CD4-positive, alpha-beta T cell treated with Interleukin-15 for 1 hour (primary cell): ENCODE measurements around the gene PTPRD.

ENCODE experiments used
- DNase-seq: peaks from one replicate; pipeline ENCODE4 v3.0.0-alpha.2; 2020

PTPRD gene

DNA sequence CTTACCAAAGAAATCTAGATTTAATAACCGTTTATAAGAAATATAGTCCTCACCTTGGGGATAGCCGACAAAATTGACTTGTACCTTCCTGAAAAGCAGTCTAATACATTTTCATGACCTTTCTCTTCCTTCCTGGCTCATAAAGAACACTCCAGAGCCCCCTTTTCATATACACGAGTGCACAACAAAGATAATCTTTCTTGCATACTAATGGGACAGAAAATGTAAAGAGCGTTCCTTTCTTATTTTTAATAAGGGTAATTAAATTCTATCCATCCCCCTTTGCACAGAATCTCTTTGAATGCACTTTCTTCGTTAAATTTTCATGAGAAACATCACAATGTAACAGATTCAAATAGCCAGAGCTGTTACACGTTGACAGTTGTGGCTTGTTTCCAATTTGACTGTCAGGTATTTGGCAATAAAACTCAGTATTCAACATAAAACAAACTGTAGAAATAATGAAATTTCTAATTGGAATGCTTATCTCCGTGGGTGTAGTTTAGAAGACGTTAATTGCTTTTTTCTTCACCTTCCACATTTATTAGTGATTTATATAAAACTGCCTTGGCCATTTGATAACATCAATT lies 2080.9 kb downstream of the PTPRD start:
- DNase-seq = no peak

DNA sequence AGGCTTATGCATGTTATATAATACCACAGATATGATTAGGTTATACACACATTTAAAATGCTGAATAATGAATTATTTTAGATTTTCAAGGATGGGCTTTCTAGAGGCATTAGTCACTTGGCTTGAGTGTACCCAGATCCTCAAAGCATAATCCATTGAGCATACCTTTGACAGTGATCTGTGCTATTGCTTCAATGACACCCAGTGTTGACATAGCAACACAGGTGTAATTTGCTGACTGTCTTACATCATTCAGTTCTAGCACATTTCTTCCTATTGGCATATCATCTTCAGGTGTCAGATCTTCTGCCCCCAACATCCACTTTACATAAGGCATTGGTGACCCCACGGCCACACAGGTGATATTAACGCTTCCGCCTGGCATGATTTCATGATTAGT lies 2091.7 kb downstream of the PTPRD start:
- no peak for DNase-seq

DNA sequence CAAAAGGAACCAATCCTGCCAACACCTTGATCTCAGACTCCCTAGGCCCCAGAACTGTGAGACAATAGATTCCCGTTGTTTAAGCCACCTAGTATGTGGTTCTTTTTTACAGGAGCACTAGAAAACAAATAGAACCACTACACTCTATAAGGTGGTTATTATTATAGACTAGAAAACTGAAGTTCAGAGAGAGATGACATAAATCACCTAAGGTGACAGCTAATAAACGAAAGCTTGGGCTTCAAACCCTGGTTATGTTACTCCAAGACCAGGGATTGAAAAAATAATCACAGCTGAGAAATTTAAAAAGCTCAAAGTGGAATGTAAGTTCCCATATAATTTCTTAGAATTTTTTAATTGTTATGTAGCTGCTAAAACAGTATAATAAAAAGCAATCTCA lies 2097.1 kb downstream of the PTPRD start:
- no peak for DNase-seq

DNA sequence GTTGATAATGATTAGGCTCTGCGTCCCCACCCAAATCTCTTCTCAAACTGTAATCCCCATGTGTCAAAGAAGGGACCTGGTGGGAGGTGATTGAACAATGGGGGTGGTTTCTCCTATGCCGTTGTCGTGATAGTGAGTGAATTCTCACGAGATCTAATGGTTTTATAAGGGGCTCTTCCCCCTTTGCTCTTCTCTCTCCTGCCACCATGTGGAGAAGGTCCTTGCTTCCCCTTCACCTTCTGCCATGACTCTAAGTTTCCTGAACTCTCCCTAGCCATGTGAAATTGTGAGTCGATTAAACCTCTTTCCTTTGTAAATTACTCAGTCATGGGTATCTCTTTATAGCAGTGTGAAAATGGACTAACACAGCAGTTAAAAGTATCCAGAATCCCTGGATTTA lies 2098.0 kb downstream of the PTPRD start:
- DNase-seq = no peak

DNA sequence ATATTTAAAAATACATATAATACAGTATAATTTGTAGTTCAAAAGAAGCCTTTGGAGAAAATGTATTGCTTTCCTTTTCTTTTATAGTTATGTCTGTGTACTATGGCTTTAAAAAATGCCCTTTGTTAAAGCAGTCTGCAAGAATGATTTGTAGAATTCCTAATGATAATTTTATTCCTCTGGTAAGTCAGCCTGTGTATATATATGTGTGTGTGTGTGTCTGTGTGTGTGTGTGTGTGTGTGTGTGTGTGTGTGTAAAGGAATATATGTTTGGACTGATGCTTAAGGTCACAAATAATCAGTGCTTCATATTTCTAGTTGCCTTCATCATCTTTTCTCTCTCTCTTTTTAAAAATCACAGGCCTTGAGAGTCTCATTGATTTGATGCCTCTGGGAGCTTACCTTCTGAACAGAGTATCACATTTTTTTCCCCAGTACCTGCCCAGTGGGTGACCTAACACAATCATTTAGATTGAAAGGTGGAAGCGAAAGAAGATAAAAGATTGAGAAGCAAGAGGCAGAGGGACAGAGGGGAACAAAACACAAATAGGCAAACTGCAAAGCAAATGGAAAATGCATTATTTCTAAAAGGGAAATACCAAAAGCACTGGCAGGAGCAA lies 2104.0 kb downstream of the PTPRD start:
- no peak for DNase-seq

DNA sequence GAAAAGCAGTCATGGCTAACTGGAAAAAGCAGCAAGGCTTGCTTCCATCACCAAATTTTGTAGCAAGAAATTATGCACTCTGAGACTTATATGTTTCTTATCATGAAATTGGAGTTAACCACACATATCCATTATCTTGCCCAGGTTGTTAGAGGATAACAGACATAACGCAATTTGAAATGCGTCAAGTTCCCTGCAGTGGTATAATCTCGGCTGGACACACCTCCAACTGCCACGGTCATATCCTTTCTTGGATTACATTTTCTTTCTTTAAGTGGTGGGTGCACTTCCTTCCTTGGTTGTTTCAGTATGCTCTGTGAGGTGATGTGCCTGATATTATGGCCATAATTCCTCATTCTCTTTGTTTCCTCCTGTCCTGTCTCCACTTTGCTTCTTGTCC lies 2118.2 kb downstream of the PTPRD start:
- DNase-seq = no peak

DNA sequence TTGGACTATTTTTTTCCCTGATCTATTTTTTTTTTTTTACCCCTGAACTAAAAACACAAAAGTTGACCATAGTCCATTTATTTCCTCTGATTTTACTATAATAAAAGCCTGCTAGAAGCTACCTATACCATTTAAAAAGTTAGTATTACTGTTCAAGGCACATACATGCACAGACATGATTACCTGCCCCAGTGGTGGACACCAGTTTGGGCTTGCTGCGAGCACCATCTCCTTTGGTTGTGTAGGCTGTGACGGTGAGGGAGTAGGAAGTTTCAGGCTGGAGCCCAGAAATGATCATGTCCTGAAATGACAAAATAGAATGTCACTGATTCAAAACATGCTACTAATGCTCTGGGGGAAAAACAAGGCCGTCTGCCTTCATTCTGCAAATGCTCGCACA lies 2120.1 kb downstream of the PTPRD start:
- no peak for DNase-seq

DNA sequence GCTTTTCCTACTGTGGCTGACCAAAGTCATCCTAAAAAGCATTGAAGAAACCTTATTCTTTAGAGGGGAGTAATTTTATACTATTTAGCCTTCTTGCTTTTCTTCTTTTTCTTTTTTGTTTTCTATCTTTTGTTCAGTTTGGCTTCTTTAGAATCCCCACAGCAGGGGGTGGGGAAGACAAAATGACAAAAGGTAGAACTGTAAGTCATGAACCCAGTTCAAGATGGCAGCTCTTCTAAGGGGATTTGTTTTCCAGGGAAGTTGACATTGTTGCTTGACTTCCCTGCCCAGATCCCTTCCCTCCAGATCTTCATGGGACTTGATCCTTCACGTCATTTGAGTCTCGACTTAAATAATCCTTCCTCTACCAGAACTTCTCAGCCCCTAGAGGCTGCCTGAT lies 2120.8 kb downstream of the PTPRD start:
- no peak for DNase-seq

DNA sequence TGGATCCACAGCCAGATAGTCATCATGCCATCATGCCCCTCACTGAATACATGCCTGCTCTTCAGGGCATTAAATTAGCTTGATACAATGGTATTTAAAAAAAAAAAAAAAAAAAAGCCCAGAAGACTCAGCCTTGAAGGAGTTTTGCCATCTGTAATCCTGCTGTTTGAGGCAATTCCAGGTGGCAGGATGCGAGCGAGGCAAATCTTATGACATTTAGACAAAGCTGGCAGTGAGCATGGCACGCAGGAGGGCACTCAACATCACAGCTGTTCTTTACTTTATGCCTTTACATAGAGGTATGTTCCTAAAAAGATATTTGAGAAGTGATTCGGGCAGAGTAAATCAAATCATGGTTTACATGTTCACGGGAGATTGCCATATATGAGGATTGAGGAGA lies 2121.2 kb downstream of the PTPRD start:
- no peak for DNase-seq

DNA sequence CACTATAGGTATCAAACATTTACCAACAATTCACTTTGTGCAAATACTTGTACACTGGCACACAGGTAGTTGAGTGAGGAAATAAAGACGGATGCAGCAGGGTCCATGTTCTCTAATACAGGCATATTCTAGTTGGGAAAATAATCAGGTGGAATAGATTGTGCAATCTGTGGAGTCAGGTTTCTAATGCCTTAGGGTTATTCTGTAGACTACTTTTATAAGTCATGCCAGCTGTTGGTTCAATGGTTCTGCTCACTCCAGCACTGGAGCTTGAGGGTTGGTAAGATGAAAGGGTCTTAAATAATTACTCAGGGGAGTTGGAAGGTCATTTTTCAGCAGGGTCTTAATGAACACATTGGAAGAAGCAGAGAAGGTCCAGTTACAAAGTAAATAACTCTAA lies 2123.0 kb downstream of the PTPRD start:
- no peak for DNase-seq

DNA sequence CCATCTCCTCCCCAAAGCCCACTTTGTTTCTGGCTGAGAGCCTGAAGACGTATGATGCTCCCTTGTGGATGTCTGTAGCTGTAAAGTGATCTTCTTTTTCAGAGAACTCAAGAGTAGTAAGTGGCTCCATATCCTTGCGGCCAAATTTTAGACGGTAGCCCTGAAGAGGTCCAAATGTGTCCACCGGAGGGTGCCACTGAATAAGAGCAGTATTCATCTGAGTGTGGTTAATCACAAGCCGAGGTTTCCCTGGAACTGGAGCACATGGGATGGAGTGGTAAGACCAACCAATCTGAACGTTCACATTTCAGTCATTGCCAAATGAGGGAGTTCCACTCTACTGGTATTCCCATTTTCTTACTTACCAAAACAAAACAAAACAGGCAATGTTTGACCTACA lies 2126.7 kb downstream of the PTPRD start:
- no peak for DNase-seq

DNA sequence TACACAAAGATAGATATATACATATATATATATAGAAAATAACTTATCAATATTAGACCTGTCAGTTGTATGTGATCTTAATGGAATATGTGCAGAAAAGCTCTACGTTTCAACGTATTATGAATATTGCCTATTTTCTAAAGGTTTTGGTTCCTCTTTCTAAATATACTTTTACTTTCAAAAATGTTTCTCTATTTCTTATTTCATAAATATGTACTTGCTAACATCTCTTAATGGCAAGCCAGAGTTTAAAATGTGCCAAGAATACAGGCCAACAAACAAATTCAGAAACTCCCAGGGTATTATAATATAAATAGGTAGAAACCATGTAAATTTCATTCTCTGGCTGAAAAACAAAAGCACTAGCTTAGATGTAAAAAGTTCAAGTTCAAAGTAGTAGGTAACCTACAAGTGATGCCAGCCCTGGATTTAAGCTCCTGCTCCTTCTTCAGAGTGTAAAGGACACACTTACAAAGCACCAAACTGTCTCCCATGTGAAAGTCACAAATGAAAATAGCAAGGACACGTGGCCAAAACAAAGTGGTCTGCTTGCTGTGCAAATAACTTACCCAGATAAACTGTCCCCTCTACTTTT lies 2128.1 kb downstream of the PTPRD start:
- DNase-seq = no peak

DNA sequence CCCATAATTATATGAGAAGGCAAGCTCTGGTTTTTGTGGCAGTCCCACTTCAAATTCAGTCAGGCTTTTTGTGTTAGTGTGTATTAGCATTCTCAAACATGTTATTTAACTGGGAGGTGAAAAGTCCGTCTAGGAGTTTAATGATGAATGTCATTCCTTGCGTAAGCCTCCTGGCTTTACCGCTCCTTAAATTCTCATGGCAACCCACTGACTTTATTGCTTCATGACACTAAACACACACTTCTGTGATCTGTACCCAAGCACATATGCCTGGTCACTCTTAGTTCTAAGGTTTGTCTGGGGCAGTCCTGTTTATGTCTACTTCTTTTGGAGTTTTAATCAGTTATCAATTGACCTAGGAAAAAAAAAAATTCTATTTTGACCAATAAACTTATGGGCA lies 2135.4 kb downstream of the PTPRD start:
- DNase-seq = no peak

DNA sequence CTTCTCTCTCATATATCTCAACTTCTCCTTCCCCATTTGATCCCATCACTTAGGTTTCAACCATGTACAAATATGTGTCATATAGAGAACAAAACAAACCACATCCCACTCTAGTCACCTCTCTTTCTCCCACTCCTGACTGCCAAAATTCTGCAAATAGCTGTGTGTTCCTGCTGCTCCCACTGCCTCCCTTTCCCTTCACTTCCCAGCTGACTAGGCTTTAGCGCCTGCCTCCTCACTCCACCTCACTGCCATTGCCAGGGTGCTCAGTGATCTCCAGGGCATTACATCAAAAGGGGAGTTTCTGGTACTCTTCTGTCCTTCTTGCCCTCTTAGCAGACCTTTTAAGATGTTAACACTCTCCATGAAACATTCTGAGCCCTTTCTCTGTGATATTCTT lies 2137.9 kb downstream of the PTPRD start:
- DNase-seq = no peak

DNA sequence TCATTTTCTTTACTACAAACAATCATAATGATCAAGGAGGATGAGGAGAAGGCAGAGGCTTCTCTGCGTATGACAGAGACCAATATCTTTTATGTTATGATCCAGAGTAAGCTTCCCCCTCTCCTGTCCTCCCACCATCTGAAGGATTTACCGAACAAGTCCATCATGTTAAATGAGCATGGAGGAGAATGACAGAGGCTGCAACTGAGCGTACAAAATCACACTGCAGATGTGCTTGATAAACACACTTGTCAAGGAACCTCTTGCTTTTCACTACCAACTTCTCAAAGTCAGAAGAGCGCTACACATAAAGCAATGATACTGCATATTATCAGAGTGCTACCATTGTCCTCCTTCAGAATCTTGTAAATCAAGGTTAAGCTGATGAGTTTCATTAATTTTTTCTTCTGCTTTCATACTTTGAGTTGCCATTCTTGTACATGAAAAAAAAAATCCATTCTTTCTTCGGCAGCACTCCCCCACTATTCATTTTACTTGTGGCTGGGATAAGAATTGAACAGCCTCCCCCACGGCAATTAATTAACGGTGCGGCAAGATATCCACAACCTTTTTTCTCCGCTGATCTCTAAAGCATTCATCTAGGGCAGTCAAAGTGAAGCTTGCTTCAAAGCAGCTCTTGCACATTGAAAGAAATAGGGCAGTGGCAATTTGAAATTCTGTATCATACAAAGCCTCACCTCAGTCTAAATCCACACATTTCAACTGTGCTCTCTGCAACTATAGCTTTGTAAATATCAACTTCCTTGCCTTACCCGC lies 2139.4 kb downstream of the PTPRD start:
- DNase-seq = no peak

DNA sequence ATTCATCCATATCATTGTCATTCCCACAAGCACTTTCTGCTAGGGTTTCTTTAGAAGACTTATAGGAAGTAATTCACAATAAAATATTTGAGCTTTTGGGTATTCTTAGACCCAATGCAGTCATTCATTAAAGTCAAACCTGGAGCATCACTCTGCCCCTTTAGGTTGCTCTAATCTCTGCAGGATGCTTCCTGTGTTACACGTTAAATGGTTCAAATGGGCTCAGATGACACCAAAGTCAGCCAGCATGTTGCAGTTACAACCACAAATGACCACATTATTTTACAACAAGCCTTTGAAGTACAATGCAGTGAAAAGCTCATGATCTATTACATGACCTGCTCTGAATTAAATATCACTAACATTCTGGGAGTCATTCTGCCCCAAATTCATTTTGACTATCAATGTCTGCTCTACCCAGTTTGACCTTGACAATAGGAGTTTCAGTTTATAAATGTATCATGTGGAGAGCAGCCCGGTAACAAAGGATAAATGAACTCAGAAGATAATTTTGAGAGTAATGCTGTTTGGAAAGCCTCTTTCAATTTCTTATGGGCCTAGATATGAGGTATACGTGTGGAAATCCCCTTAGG lies 2144.7 kb downstream of the PTPRD start:
- DNase-seq = no peak

DNA sequence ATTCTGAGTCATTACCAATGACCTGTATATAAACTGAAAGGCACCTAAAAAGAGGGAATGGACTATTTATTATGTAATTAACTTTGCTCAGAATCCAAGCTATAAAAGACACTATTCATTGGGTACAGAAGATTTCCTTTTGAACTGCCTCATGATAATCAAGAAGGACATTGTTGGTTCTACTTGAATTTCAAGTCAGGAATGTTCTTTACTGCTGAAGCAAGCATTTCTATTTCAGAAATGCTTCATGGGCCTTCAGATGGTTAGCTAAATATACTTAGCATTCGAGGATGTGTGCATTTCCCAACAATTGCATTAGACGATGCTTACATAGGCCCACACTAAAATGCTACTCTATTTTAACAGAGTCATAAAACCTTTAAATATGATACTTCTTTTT lies 2155.0 kb downstream of the PTPRD start:
- DNase-seq = no peak

DNA sequence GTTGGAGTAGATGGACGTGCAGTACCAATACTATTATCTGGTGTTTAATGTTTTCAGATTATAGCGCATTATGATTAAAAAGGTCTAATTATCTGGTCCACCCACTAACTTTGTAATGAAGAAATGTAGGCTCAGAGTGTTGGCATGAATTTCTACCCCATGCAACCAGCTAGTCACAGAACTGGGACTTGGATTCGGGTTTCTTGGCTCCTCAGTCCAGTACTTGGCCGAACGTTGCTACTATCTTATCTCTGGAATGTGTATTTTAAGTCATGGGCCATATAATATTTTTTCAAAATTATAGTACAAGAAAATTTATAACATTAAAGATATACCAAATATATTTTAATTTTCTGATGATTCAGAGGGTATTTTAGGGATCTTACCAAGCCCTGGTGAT lies 2155.7 kb downstream of the PTPRD start:
- no peak for DNase-seq

DNA sequence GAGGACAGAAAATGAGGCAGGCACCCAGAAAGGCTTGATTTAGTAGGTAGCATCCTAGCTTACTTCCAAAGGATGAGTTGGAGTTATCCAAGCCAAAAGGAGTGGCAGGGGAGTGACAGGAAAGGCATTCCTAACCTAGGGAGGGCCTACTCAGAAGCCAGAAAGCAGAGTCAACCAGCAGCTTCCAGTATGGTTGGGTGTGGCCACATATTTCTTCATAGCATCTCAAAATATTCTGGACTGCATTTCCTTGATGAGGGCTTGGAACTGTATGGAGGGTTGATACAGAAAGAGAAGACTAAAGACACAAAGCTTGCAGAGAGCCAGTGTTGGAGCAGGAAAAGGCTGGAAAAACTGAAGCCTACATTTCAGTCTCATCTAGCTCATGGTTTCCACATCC lies 2156.5 kb downstream of the PTPRD start:
- DNase-seq = no peak

DNA sequence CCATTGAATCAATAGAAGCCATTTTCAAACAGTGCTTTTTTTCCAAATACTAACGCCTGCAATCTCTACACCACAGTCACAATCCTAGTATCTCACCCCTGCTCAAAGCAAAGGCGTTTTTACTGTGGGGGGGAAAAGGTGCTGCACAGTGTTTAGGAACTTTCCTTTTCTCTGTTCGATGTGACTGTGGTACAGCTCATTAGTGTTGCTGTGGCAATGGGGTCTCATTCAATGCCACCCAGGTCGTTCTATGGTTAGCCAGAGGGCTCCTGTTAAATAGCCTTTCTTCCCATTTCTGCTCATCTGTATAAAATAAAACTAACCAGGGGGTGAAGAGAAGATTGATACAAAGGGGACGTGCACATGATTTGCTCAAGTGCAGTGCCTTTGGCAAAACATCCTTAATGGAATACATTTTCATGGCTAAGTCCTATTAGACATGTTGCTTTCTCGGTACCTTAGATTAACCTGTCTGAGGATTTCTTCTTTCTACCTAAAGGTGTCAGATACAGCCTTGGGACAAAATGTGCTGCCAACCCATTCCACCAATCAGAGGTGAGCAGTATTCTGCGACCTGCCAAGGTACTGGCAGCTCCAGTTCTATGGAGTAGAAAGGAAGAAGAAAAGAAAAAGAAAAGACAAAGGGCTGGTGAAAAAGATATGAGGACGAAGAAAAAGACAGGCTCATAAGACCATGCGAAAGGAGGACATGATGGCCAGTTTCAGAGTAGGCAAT lies 2161.8 kb downstream of the PTPRD start:
- DNase-seq = no peak

DNA sequence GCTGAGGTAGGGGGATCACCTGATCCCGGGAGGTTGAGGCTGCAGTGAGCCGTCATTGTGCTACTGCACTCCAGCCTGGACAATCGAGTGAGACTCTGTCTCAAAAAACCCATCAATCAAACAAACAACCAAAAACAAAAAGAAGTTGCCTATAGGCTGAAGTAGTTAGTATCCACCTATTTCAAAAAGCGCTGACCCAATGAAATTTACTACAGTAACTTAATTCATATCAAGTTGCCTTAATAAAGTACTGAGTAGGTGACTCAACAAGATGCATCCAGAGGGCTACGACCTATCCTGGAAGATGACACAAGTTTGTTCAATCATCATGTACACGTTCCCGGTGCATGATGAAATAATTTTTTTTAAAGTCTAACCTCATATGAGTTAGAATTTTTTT lies 2164.6 kb downstream of the PTPRD start:
- no peak for DNase-seq

DNA sequence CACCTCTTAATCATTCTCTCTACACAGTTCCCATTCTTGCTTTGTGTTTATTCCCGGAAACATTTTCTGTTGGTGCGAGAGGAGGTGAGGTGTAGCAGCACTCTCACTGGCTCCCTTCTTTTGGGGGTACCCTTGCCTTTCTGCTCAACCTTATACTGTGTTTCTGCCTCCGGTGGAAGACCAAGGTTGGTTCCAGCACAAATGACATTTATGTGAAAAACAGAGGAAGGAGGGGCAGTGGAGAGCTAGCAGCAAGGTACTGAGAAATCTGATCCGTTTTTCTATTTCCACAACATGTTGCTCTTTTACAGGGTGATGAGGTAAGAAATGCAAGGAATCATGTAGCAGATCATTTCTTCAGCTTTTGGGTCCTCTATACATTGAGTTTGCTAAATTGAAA lies 2165.2 kb downstream of the PTPRD start:
- no peak for DNase-seq

DNA sequence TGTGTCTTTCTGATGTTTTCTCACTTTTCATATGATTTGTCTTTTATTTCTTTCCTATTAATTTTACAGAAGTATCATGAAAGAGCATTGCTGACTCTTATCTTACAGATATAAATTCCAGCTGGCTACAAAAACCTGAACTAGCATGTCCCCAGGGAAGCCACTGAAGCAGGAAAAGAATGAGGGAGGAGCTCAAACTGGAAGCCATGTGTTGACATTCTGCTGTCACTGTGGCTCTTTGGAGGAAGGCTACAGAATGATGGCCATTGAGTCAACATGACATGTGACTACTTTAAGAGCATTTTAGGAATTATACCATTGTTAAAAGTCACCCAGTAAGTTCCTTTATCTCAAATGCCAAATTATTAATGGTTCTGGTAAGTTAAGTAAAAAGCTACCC lies 2174.9 kb downstream of the PTPRD start:
- no peak for DNase-seq
